ENCODE measurements around the gene ZNF205. TPM values are rescaled to one million over a fixed set of nuclear protein-coding genes. Genes with fewer than 3 reads are reported as not detected.
"Not testable (repeated sequence)": the region's sequence is repeated elsewhere in the genome, so short reads cannot be mapped to it uniquely, and the experiment has no call there.

ZNF205 gene
- total RNA-seq, 1 donor, result 17.7 TPM

DNA sequence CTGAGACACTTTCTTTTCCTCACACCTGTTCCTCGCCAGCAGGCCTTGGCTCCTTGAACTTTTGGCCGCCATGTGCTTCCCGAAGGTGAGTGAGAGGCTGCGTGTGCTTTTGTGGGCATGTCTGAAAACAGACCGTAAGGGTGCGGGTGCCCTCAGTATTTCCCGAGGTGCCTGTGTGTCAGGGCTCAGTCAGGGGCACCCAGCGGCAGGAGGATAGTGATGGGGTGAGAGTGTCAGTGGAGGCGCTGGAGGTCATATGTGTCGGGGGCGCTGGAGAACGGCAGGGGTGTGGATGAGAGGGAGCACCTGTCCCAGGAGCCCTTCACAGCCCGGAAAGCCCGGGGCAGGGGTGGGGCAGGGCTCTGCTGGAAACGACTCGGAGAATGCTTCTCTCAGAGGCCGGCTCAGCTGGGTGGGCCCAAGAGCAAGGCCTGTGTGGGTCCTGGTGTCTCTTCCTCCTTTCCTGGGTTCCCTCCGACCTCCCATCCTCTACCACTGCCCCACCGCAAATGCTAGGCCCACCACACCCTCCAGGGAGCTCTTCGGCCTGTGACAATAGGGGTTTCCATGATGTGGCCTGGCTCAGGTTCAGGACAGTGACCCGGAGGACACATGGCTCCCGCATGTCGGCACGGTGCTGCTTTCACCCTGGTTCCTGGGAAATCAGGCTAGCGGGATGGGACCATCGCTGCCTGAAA, 46.5 kb upstream of the ZNF205 start:
- Histone ChIP-seq H3K9me3 (ENCODE audit: low read depth, low read length) (no peaks in the 10 kb centered on the region), H3K4me1 (ENCODE audit: insufficient read depth, low read length) (peaks cover 3% of the 10 kb centered on the region), H3K36me3 (ENCODE audit: insufficient read depth, low read length) (no peaks in the 10 kb centered on the region), H2AFZ (ENCODE audit: low read length) (no peak overlapping the region), H3K79me2 (ENCODE audit: insufficient read depth, low read length) (no peaks in the 10 kb centered on the region), H3K27me3 (ENCODE audit: insufficient read depth, low read length) (peaks cover 3% of the 10 kb centered on the region), H3K4me2 (ENCODE audit: insufficient read depth, low read length) (no peak overlapping the region), H3K4me3 (ENCODE audit: insufficient read depth, low read length) (no peak overlapping the region), H4K20me1 (ENCODE audit: insufficient read depth, low read length) (no peaks in the 10 kb centered on the region), H3K27ac (ENCODE audit: low read depth, low read length) (no peak overlapping the region)
- TF ChIP-seq, protein P1, sequence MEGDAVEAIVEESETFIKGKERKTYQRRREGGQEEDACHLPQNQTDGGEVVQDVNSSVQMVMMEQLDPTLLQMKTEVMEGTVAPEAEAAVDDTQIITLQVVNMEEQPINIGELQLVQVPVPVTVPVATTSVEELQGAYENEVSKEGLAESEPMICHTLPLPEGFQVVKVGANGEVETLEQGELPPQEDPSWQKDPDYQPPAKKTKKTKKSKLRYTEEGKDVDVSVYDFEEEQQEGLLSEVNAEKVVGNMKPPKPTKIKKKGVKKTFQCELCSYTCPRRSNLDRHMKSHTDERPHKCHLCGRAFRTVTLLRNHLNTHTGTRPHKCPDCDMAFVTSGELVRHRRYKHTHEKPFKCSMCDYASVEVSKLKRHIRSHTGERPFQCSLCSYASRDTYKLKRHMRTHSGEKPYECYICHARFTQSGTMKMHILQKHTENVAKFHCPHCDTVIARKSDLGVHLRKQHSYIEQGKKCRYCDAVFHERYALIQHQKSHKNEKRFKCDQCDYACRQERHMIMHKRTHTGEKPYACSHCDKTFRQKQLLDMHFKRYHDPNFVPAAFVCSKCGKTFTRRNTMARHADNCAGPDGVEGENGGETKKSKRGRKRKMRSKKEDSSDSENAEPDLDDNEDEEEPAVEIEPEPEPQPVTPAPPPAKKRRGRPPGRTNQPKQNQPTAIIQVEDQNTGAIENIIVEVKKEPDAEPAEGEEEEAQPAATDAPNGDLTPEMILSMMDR (IDR thresholded peaks at IDR 0.05; ENCODE audit: extremely low read depth, low read depth, low read length), result no peak
- DNase-seq (ENCODE audit: insufficient read length, low spot score, missing footprints), result peak; percentile 81

DNA sequence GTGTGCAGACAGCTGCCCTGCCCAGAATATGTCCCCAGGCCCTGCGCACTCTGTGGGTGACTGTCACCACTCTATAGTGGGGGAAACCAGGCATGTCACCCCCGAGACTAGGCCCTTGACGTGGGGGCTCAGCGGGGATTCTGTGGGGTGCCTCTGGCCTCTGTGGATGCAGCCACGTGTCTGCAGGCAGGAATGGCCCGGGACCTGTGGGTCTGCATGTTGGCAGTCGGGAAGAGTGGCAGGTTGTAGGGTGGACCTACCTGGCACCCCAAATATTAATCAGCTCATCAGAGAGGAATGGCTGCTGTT, 46.0 kb upstream of the ZNF205 start:
- Histone ChIP-seq H3K79me2 (ENCODE audit: insufficient read depth, low read length) (no peaks in the 10 kb centered on the region), H3K4me2 (ENCODE audit: insufficient read depth, low read length) (no peak overlapping the region), H3K36me3 (ENCODE audit: insufficient read depth, low read length) (no peaks in the 10 kb centered on the region), H3K27me3 (ENCODE audit: insufficient read depth, low read length) (peaks cover 2% of the 10 kb centered on the region), H3K4me3 (ENCODE audit: insufficient read depth, low read length) (no peak overlapping the region), H2AFZ (ENCODE audit: low read length) (no peak overlapping the region), H3K4me1 (ENCODE audit: insufficient read depth, low read length) (peaks cover 3% of the 10 kb centered on the region), H3K9me3 (ENCODE audit: low read depth, low read length) (no peaks in the 10 kb centered on the region), H3K27ac (ENCODE audit: low read depth, low read length) (no peak overlapping the region), H4K20me1 (ENCODE audit: insufficient read depth, low read length) (no peaks in the 10 kb centered on the region)
- TF ChIP-seq, protein P1 (IDR thresholded peaks at IDR 0.05; ENCODE audit: extremely low read depth, low read depth, low read length), result no peak
- peak; percentile 75 for DNase-seq (ENCODE audit: insufficient read length, low spot score, missing footprints)

DNA sequence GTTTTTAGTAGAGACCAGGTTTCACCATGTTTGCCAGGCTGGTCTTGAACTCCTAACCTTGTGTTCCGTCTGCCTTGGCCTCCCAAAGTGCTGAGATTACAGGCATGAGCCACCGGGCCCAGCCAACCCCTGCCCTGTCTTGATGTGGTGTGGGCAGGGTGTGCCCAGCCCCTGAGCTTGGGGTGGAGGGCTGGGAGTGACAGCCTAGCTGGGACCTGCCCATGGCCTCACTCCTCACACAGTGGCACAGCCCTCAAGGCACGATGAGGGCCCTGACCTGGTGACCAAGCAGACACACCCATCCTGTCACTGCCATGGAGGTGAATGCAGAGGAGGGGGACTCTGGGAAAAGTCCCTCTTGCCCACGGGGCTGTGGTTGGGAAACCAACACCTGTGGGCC, 43.9 kb upstream of the ZNF205 start:
- DNase-seq (ENCODE audit: insufficient read length, low spot score, missing footprints), result no peak
- Histone ChIP-seq H3K36me3 (ENCODE audit: insufficient read depth, low read length) (no peaks in the 10 kb centered on the region), H3K4me1 (ENCODE audit: insufficient read depth, low read length) (peaks cover 3% of the 10 kb centered on the region), H3K27ac (ENCODE audit: low read depth, low read length) (no peak overlapping the region), H3K4me2 (ENCODE audit: insufficient read depth, low read length) (no peak overlapping the region), H4K20me1 (ENCODE audit: insufficient read depth, low read length) (no peaks in the 10 kb centered on the region), H3K9me3 (ENCODE audit: low read depth, low read length) (no peaks in the 10 kb centered on the region), H3K79me2 (ENCODE audit: insufficient read depth, low read length) (no peaks in the 10 kb centered on the region), H2AFZ (ENCODE audit: low read length) (no peak overlapping the region), H3K27me3 (ENCODE audit: insufficient read depth, low read length) (peaks cover 2% of the 10 kb centered on the region), H3K4me3 (ENCODE audit: insufficient read depth, low read length) (no peak overlapping the region)
- TF ChIP-seq, protein P1 (IDR thresholded peaks at IDR 0.05; ENCODE audit: extremely low read depth, low read depth, low read length), result no peak

DNA sequence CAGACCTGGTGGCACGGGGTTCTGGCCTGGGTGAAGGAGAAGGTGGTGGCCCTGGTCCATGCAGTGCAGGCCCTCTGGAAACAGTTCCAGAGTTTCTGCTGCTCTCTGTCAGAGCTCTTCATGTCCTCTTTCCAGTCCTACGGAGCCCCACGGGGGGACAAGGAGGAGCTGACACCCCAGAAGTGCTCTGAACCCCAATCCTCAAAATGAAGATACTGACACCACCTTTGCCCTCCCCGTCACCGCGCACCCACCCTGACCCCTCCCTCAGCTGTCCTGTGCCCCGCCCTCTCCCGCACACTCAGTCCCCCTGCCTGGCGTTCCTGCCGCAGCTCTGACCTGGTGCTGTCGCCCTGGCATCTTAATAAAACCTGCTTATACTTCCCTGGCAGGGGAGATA, 43.2 kb upstream of the ZNF205 start:
- H3K4me2 ChIP-seq (ENCODE audit: insufficient read depth, low read length); H3K27ac ChIP-seq (ENCODE audit: low read depth, low read length); H3K36me3 ChIP-seq (ENCODE audit: insufficient read depth, low read length); H2AFZ ChIP-seq (ENCODE audit: low read length); H3K79me2 ChIP-seq (ENCODE audit: insufficient read depth, low read length); DNase-seq (ENCODE audit: insufficient read length, low spot score, missing footprints); H4K20me1 ChIP-seq (ENCODE audit: insufficient read depth, low read length); H3K4me1 ChIP-seq (ENCODE audit: insufficient read depth, low read length); H3K9me3 ChIP-seq (ENCODE audit: low read depth, low read length); H3K27me3 ChIP-seq (ENCODE audit: insufficient read depth, low read length); H3K4me3 ChIP-seq (ENCODE audit: insufficient read depth, low read length): not testable (repeated sequence)
